K562 (cell line): Measurements from ENCODE around the gene FRMPD2. TPM values are rescaled to one million over a fixed set of nuclear protein-coding genes. Genes with fewer than 3 reads are reported as not detected.

Experiments
- CBX3 ChIP-seq, 2 experiments: IDR thresholded peaks; 1 replicate in 1 of 2; 2 replicates in 1 of 2; pipeline ENCODE4 v1.6.1; 2012; ENCODE audit warnings: inconsistent platforms in 2 of 2, low read length in 2 of 2, borderline replicate concordance in 1 of 2, control low read depth in 1 of 2
- CGGBP1 ChIP-seq: fragments of 250-450 bp; sonication (Bioruptor Pico); IDR thresholded peaks from 2 replicates; pipeline ENCODE4 v1.9.0; 2021; ENCODE audit warnings: mild to moderate bottlenecking
- CREB5 ChIP-seq: fragments of 250-450 bp; sonication (Bioruptor Pico); IDR thresholded peaks from 2 replicates; pipeline ENCODE4 v1.5.0; 2020; ENCODE audit warnings: mild to moderate bottlenecking
- DPF2 ChIP-seq: fragments of 450-650 bp; IDR thresholded peaks from 2 replicates; pipeline ENCODE4 v1.6.1; 2016
- NR3C1 ChIP-seq: sonication (generic); formaldehyde crosslinking; IDR thresholded peaks from 2 replicates; pipeline ENCODE4 v1.8.1; 2022; ENCODE audit warnings: missing genetic modification reagents
- TAF1 ChIP-seq: IDR thresholded peaks from 2 replicates; pipeline ENCODE4 v1.6.1; 2011; ENCODE audit warnings: mild to moderate bottlenecking, low read length, moderate library complexity; ENCODE audit not compliant: insufficient read depth, control insufficient read depth, severe bottlenecking; ENCODE audit errors: extremely low read depth
- ZBTB40 ChIP-seq, 2 experiments: fragments of 450-650 bp in 1 of 2; sonication (generic) in 1 of 2; formaldehyde crosslinking in 1 of 2; IDR thresholded peaks; 2 replicates each; pipeline versions ENCODE4 v1.7.1 to v1.9.0; 2016 to 2022; ENCODE audit warnings: inconsistent platforms in 1 of 2, mild to moderate bottlenecking in 1 of 2, missing genetic modification reagents in 1 of 2
- ZBTB49 ChIP-seq: sonication (generic); formaldehyde crosslinking; IDR thresholded peaks from 2 replicates; pipeline ENCODE4 v1.8.0; 2022; ENCODE audit warnings: missing genetic modification reagents, mild to moderate bottlenecking, borderline replicate concordance
- ZNF124 ChIP-seq: sonication (generic); formaldehyde crosslinking; IDR thresholded peaks from 2 replicates; pipeline ENCODE4 v1.8.1; 2022; ENCODE audit warnings: missing genetic modification reagents
- ZNF217 ChIP-seq: sonication (generic); formaldehyde crosslinking; IDR thresholded peaks from 2 replicates; pipeline ENCODE4 v1.8.0; 2022; ENCODE audit warnings: mild to moderate bottlenecking, missing genetic modification reagents
- ZNF232 ChIP-seq: sonication (generic); formaldehyde crosslinking; IDR thresholded peaks from 2 replicates; pipeline ENCODE4 v1.8.0; 2022; ENCODE audit warnings: mild to moderate bottlenecking, missing genetic modification reagents
- ZNF644 ChIP-seq: fragments of 200-800 bp; sonication (Bioruptor generic); IDR thresholded peaks from 2 replicates; pipeline ENCODE4 v1.6.1; 2016; ENCODE audit warnings: low read depth, missing genetic modification characterization, missing compliant biosample characterization
- polyA plus RNA-seq, 8 experiments: library from polyadenylated mRNA; depleted of rRNA in 4 of 8; stranded (reverse) in 5 of 8; unstranded in 3 of 8; fragments of >200 nt; fragmentation: Nextera tagmentation in 2 of 8; fragmentation: Illumina TruSeq in 1 of 8; extraction: Ambion mirVana in 2 of 8; extraction: Trizol in 1 of 8; gene quantifications; 2 replicates each; pipeline versions ENCODE4 v1.2.1 to v1.2.3, GENCODE V29; 2011 to 2014; ENCODE audit warnings: inconsistent platforms in 1 of 8, missing spikeins in 1 of 8
- total RNA-seq, 7 experiments: library from RNA; depleted of rRNA in 6 of 7; stranded (reverse); fragments of >200 nt in 6 of 7; fragmentation: Illumina TruSeq in 2 of 7; extraction: Trizol in 2 of 7; gene quantifications; 2 replicates each; pipeline versions ENCODE4 v1.2.1 to v1.2.3, GENCODE V29; 2011 to 2021; ENCODE audit warnings: low replicate concordance in 1 of 7

The FRMPD2 gene
- total and polyA plus RNA-seq, 9 of the 15 experiments (the other 6 are each of a cell fraction or from before 2014, with no cell fraction given) = 0.12 to 0.95 (median 0.33) TPM

- TF ChIP-seq ZBTB49 (peak; percentile 99), NR3C1 (CRISPR knock-in tag) (peak; percentile 99), ZNF232 (CRISPR knock-in tag) (peak; percentile 99), ZNF217 (peak; percentile 94; the same call in 1 of the 2 replicates), TAF1 (peak; percentile 76), CREB5 (CRISPR knock-in tag) (no peak), DPF2 (no peak; the same call in 1 of the 2 replicates), ZNF124 (CRISPR knock-in tag) (peak; percentile 97), ZBTB40 (IDR thresholded peaks at IDR 0.05) (no peak), ZBTB40 (CRISPR knock-in tag; IDR thresholded peaks at IDR 0.05) (peak; percentile 84), CGGBP1 (CRISPR knock-in tag) (peak; percentile 89), CBX3 (IDR thresholded peaks at IDR 0.05; ENCODE audit: borderline replicate concordance in 1 of 2, low read length in 2 of 2) (peak in 1 of 2 experiments; percentile 93; a peak in 2 of 3 replicates), ZNF644 (tag) (no peak)
These were observed 31.9 kb upstream of the FRMPD2 start, which contains the start of gene MAPK8 (continued) for GRCh38 chr10:48306265-48306869.
